8988T (cell line): ENCODE measurements around the gene ST14.
"Not testable (repeated sequence)": the region's sequence is repeated elsewhere in the genome, so short reads cannot be mapped to it uniquely, and the experiment has no call there.

Experiments
- DNase-seq: peaks from one replicate; pipeline ENCODE4 v3.0.0; 2011

Gene ST14

DNA sequence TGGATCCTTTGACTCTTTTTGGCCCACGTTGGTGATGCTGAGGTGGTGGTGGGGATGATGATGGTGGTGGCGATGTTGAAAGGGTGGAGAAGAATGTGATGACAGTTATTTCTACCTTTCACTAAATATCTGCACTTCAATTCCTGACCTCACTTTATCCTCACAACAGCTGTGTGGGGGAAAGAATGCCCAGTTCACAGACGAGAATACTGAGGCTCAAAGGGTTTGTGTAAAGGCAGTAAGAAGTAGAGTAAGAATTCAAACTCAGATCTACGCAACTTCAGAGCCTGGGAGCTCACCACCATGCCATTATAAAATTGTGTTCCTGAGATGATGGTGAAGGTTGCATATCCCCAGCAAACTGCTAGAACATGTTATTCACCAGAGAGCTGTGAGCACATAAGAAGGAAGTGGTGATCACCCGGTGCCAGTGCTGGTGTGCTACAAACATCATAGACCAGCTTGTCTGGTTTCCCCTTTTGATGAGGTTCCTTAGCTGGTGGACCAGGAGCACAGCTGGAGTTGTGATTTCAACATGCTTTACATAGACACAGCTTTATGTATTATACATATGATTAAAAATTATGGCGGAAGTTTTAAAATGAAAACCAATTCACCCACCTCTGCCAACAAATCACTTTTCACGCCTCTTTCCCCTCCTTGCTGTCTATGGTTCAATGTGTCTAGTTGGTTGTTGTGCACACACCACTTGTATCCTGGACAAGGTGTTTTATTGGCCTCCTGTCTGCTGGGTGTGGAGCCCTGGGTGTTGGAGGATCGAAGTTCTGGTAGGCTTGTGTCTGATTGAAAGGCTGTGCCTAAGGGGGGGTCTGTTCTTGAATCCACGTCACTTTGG is 6.2 kb downstream of the ST14 start:
- DNase-seq = no peak

DNA sequence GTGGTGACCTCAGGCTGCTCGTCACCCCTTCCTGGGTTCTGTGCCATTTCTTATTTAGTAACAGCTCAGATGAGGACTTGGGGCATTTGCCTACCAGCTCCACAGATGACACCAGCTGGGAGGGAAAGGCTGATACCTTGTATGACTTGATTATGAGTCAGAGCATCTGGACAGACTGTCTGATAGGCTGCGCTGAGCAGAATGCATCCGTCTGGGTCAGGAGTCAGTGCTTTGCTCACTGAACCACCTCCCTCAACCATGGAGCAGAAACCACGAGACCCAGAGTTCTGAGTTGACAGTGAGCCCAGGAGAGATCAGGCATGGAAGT is 6.8 kb downstream of the ST14 start:
- peak; percentile 87 for DNase-seq

DNA sequence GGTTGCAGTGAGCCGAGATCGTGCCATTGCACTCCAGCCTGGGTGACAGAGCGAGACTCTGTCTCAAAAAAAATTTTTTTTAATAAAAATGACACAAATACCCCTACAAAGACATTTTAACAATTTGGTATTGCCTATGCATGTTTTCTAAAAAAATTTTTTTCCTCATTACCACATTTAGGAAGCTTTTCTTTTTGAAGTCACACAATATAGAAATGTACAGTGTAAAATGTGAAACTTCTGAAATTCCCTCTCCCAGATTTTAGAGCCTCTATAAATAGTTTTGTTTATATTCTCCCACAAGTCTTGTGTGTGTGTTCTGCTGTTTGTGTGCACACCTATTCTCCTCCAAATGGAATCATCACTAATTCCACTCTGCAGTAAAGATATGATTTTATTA is 7.6 kb downstream of the ST14 start:
- no peak for DNase-seq

DNA sequence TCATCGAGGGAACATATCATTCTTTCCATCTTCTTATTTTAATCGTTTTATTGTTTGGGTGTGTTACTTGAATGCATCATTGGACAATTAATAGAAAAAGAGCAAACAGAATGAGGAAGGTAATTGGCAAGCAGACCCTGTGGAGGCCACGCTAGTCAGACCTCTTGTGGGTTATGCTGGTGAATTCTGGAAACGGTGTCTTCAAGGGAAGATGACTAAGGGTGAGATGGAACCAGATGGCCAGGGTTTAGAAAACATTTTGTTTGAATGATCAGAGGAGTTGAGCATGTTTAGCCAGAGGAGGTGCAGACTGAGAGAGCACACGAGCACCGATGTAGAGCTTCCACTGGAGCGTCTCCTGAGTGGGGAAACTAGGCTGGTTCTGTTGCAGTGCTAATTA is 8.5 kb downstream of the ST14 start:
- no peak for DNase-seq

DNA sequence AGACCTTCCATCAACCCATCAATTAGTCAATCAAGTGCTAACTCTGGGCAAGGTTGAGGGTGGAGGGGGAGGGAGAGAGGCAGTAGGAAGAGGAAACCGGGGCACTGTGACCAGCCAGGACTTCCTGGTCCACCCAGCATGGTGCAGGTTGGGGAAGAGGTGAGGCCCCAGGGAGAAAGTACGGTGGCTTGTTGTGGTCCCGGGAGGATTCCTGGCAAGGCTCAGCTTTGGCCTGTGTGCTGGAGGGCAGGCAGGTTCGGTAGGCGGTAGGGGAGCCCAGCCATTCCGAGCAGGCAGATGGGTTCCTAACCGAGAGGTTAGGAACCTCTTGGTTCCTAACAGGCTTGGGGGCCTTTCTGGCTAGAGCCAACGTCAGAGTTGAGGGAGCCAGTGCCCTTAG is 10.8 kb downstream of the ST14 start:
- no peak for DNase-seq

DNA sequence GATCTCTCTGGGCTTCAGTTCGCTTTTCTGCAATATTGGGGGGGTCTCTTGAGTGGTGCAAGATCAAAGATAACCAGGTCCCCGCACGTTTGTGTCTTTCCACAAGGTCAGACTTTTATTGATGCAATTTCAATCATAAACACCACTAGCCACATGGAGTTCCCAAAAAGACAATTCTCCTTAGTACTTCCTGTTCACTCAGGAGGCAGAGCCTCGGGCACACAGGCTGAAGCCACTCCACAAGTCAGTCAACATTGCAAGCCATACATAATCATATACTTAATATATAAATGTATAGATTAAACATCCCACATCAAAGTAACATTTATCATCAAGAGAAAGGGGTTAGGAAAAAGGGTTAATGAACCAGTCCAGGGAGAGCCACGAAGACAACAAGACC is 12.0 kb downstream of the ST14 start:
- DNase-seq = no peak

DNA sequence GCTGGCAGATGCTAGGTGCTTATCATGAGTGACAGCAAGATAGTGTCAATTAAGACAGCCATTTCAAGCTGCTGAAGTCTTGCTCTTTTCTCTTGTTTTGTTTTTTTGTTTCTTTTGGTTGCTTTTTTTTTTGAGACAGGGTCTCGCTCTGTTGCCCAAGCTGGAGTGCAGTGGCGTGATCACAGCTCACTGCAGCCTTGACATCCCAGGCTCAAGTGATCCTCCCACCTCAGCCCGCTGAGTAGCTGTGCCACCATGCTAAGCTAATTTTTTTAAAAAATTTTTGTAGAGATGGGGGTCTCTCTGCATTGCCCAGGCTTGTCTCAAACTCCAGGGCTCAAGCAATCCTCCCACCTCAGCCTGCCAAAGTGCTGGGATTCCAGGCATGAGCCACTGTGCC is 12.4 kb downstream of the ST14 start:
- DNase-seq = not testable (repeated sequence)

DNA sequence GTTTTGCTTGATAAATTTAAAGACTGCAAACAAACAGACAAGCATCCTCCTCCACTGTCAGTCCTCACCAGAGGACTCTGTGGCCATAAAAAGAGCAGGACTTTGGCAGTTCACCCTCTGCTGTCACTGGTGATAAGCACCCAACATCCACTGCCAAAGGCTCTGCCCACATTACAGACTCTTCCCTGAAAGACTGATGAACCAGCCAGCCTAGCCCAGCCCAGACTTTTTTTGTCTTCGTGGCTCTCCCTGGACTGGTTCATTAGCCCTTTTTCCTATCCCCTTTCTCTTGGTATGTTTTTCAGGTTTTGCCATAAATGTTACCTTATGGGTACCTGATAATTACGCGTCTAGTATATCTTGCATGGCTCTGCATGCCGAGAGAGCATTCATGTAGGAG is 15.1 kb downstream of the ST14 start:
- no peak for DNase-seq

DNA sequence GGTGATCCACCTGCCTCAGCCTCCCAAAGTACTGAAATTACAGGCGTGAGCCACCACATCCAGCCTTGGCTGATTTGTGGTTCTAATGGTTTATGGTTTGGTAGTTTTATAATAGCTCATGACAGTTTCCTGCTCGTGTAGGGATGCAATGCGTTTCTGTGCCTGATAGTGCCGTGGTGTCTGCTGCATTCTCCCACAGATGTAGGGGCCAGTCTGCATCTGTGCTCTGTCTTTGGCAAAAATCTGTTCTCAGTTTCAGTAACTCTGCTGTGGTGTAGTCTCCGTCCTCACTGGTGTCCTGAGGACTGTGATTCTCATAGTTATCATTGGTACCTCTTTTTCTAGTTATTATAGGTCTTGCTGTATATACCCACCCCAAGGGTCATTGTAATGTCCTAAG is 16.3 kb downstream of the ST14 start:
- no peak for DNase-seq

DNA sequence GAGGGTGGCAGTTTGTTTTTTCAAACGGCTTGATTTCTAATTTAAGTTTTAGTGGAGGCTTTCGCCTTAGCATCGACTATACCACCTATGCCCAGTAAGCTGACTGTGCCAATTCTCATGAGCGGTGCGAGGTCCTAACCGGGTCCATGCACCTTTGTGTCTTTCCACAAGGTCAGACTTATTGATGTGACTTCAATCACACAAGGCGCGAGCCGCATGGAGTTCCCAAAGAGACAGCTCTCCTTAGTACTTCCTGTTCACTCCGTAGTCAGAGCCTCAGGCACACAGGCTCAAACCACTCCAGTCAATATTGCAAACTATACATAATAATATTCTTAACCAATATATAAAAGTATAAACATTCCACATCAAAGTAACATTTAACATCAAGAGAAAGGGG is 18.2 kb downstream of the ST14 start:
- DNase-seq = no peak

DNA sequence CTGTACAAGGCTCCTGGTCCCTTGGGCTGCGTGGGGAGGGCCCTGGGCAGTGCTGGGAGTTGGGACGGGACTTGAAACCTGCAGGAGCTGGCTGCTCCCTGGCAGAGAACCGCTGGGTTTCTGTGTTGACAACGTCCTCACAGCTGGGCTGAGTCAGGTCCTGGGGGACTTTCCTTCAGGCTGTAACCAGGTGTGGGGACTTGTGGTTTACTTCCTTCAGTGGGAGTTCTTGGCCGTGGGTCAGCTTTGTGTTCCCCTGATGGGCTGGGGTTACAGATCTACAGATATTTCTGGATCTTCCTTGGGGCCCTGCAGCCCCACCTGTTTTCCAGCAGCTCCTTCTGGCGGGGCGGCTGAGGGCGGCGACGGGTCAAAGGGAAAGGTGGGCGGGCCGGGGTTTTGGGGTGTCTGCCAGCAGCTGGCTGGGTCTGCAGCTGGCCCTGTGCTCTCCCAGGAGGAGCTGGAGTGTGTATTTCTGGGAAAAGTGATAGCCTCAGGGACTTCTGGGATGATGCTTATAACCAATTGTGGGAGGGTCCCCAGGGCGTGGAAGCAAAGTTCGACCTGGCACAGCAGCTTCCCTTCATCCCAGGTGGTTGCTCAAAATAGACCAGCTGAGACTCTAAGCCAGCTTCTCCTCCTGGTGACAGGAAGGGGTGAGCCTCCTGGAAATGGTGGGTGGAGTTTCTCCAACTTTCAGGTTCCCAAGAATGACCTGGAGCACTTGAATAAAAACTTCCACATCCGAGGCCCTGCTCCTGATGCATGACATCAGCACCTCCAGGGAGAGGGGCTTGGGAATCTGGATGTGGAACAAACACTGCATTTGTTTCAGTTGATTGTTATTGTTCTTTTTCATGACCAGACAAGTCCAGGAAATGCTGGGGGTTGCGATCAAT is 19.1 kb downstream of the ST14 start:
- no peak for DNase-seq

DNA sequence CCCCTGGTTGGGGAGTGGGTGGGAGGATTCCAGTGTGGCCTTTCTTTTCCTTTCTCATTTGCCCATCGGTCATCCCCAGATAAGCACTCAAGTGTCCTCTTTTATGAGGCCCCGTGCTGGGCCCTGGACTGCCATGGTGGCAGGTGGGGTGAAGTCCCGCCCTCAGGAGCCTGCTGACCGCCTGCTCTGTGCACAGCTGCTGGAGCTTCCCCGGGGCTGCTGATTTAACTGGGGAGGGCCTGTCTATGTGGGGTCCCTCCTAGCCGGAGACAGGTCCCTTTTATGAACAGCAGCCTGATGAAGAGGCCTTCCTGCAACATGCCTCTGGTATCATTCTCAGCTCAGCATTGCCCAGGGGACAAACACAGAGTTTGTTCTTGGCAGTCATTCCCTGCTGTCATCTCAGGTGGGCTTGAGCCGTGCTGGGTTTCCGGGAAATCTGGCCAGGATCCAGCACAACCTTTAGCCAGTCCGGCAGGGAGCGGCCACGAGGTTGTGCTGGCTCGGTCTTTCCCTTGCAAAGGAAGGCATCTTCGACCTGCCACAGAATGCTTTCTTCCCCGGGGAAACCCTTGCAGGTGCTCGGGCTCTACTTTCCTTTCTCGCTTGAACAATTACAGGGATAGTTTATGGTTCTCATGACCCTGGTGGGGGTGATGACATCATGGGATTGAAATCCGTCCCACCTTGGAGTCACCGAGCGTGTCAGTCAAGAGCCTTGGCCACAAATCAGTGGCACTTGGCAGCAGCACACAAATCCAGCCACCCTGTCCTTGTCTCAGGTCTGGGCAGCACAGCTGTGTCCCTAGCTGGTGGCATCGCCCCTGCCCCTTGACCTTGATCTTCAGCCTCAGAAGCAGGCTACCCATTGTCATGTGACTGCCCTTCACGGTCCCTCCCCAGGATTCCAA is 20.1 kb downstream of the ST14 start:
- DNase-seq = no peak

DNA sequence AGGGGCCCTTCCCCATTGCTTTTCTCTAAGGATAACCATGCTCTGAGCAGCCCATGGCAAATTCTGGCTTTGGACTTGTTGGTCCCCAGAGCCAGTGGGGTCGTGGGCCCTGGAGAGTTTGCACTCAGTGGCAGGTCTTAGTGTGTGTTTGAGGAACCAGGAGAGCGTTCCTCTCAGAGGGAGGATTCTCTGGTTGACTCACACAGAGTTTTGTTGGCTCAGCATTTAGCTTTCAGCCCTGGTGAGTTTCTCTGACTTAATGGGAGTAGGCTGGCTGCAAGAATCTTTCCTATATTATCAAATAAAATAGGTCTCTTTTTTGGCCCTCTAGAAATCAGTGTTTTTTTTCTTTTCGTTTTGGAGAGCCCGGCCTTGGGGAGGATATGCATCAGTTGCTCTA is 20.9 kb downstream of the ST14 start:
- DNase-seq = no peak

DNA sequence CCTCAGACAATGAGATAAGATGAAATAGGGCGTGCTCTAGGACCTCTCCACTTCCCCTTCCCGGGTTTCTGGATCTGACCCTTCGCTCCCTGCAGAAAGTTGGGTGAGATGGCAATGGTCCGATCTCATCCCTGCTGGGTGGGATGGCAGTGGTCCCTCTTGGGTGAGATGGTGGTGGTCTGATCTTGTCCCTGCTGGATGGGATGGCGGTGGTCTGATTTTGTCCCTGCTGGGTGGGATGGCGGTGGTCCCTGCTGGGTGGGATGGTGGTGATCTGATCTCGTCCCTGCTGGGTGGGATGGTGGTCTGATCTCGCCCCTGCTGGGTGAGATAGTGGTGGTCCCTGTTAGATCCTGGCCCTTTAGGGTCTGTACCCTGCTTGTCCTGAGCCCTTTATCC is 21.3 kb downstream of the ST14 start:
- no peak for DNase-seq

DNA sequence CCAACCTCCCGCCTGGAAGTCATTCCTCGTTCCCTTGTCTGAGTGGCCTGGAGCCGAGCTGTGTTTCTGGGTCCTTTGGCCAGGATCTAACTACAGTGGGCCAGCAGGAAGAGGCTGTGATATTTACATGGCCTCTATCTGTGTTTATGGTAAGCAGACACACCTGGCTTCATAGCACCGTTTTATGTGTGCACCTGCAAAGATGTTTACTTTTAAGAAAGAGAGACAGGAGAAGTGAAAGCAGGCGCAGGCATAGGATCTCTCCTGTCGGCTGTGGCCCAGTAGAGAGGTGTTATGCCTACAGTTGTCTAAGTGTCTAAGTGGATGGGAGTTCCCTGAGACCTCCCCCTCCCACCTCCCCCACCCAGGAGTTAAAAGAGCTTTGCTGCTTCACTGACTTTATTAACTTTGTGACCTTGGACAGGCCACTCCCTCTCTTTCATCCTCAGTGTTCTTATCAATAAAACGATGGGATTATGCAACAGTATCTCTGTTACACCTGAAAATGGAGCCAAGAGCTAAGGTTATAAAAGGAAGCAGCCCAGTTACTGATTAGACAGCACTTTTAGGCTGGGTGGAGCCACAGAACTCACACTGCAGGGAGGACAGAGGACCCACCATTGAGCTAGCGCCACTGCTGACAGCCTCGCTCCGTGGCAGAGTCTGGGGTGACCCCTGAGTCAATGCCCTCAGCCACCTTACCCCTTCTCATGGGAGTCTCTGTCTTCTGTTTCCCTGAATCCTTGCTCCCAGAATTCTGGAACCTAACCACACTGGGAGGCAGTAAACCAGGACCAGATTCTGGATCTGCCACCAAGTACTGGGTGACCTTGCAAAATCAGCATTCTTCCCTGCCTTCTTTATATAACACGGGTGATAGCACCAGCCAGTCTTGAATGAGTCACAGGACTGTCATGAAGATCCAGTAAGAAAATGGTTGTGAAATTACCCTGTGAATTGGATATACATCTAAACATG is 22.0 kb downstream of the ST14 start:
- DNase-seq = no peak

DNA sequence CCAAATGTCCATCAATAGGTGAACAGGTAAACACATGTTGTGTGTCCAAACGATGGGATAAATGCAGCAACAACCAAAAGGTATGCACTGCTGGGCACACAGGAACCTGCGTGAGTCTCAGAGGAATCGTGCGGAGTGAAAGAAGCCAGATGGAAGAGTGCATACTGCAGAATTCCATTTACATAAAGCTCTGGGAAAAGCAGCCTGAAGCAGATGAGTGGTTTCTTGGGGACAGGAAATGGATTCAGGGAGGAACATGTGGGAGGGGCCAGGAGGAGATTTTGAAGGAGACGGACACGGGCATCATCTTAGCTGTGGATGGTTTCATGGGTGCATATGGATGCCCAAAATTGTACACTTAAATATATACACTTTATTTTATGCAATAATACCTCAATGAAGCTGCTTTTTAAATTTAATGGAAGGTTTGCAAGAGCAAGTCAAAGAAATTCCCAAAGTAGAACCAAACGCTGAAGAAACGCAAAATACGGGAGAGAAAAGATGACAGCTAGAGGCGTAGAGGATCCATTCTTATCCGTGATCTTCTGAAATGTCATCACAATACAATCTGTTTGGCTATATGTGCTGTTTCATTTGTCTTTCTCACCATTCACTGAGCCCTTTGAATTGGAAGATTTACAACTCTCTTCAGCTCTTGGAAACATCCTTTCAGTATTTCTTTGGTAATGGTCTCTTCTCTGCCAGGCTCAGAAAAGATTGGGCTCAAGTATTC is 24.5 kb downstream of the ST14 start:
- DNase-seq = no peak

DNA sequence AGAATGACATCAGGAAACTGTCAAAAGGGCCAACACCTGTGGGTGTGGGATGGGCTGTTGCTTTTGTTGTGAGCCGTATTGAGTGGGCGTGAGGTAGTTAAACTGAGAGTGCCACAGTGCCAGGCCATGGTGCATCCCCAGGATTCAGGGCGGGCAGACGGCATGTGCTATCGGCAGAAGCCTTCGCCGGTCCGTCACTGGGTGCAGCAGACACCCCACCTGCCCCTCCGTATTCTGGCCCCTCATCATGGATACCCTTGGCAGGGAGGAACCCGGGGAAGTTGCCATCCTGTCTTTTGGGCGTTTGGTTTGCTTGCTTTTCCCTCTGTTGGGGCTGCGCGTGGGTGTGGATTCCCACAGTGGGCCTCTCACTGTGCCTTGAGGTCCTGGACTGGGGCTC is 27.5 kb downstream of the ST14 start:
- DNase-seq = no peak

DNA sequence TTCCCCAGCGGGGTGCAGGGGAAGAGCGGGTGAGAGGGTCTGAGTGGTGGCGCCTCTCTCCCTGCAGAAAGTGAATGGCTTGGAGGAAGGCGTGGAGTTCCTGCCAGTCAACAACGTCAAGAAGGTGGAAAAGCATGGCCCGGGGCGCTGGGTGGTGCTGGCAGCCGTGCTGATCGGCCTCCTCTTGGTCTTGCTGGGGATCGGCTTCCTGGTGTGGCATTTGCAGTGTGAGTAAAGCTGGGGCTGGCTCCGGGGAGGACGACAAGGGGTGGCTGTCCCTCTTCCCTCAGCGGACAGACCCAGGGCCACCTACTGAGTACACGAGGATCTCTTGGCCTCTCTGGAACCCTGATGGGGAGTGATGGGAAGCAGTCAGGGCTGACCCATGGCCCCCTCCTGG is 28.5 kb downstream of the ST14 start:
- no peak for DNase-seq

DNA sequence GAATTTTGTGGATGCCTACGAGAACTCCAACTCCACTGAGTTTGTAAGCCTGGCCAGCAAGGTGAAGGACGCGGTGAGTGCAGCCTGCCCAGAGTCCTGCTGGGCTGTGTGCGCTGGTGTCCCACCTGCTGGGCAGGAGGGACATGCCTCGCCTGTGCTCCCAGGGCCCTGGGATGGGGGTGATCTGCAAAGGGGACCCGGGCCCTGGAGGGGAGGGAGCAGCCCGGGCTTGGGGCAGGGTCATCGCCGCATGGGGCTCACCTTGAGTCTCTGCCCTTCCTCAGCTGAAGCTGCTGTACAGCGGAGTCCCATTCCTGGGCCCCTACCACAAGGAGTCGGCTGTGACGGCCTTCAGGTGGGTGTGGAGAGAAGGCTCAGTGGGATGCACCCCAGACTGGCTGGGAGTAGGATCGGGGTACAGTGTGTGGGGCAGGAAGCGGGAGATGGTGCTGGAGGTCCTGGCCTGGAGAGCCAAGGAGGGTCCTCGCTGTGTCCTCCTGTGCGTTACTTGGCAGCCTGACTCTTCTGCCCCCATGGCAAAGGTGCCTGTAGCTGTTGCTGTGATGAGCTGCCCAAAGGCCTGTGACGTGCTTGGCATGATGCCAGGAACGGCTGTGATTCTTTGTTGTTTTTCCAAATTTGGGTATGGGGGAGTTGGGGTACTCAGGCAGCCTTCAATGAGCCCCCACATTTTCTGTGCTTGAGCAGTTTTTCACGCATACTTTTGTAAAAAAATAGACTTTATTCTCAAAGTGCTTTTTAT is 29.2 kb downstream of the ST14 start:
- DNase-seq = no peak

DNA sequence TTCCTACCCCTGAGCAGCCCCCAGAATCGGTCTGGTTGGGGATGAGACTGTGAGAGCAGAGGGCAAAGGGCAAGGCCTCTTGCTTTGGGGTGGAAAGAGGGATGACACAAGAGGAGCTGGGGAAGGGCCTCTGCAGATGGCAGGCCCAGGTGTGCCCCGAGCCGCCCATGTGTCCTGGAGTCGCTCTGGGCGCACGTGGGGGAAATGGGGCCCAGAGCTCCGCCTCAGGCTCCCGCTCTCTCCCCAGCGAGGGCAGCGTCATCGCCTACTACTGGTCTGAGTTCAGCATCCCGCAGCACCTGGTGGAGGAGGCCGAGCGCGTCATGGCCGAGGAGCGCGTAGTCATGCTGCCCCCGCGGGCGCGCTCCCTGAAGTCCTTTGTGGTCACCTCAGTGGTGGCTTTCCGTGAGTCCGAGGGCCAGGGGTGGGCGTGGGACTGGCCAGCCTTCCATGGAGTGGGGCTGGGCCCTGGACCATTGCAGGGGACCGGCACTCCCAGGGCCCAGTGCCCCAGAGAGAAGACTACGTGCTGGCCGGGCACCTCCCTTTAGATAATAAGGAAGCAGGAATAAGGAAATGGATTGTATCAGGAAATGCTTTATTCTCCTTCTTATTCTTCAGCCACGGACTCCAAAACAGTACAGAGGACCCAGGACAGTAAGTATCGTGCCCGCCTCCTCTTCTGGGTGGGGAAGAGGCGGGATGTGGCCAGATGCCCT is 30.1 kb downstream of the ST14 start:
- DNase-seq = no peak
